ENCODE results near the gene ITGA4. TPM values are rescaled to one million over a fixed set of nuclear protein-coding genes. Genes with fewer than 3 reads are reported as not detected.

ITGA4 gene
- polyA plus RNA-seq, 1 experiment = 16.7 TPM

- CTCF ChIA-PET = interaction anchor here (0.6 to 4.3 kb wide), 45 partner anchors 9 to 1342 kb away, joined by 3 to 95 read pairs (median 4); partner anchors contain the start of gene ITGA4
- Histone ChIP-seq H3K4me3 (ENCODE audit: low read depth, low read length) (no peak overlapping the region), H3K27me3 (ENCODE audit: control insufficient read depth, insufficient read depth, low read length) (no peaks in the 10 kb centered on the region), H3K27ac (ENCODE audit: low read depth, low read length) (no peak overlapping the region), H3K9me3 (ENCODE audit: control insufficient read depth, insufficient read depth, low read length) (no peaks in the 10 kb centered on the region)
- POLR2A ChIA-PET = interaction anchor here (0.7 kb wide), 1 partner anchor 481 kb away, joined by 3 read pairs; no protein-coding TSS in a partner anchor
- TF ChIP-seq CTCF (IDR thresholded peaks at IDR 0.05; ENCODE audit: low read depth, low read length) = peak; percentile 88
- DNase-seq (ENCODE audit: low read depth, low spot score) = peak; percentile 20
Measured at GRCh38 chr2:181466661-181467576, 9.7 kb downstream of the ITGA4 start.

- no peak overlapping the region for H3K27ac ChIP-seq (ENCODE audit: low read depth, low read length)
- no peak overlapping the region for H3K4me3 ChIP-seq (ENCODE audit: low read depth, low read length)
- ChIA-PET CTCF (interaction anchor here (0.7 to 4.3 kb wide), 12 partner anchors 8 to 1343 kb away, joined by 3 to 95 read pairs (median 6); partner anchors contain the start of gene ITGA4), POLR2A (interaction anchor here (1.0 kb wide), 1 partner anchor 11 kb away, joined by 4 read pairs; the partner anchor contains the start of gene ITGA4)
- no peak for DNase-seq (ENCODE audit: low read depth, low spot score)
- H3K9me3 ChIP-seq (ENCODE audit: control insufficient read depth, insufficient read depth, low read length) = no peaks in the 10 kb centered on the region
- no peak for TF ChIP-seq CTCF (IDR thresholded peaks at IDR 0.05; ENCODE audit: low read depth, low read length)
- no peaks in the 10 kb centered on the region for H3K27me3 ChIP-seq (ENCODE audit: control insufficient read depth, insufficient read depth, low read length)
Measured at GRCh38 chr2:181467966-181468707, 11.0 kb downstream of the ITGA4 start.

- Histone ChIP-seq H3K4me3 (ENCODE audit: low read depth, low read length) (no peak overlapping the region), H3K9me3 (ENCODE audit: control insufficient read depth, insufficient read depth, low read length) (no peaks in the 10 kb centered on the region), H3K27ac (ENCODE audit: low read depth, low read length) (no peak overlapping the region), H3K27me3 (ENCODE audit: control insufficient read depth, insufficient read depth, low read length) (no peaks in the 10 kb centered on the region)
- TF ChIP-seq CTCF (IDR thresholded peaks at IDR 0.05; ENCODE audit: low read depth, low read length) = no peak
- no peak for DNase-seq (ENCODE audit: low read depth, low spot score)
- CTCF ChIA-PET = interaction anchor here (1.1 to 4.3 kb wide), 5 partner anchors 11 to 1344 kb away, joined by 3 to 95 read pairs (median 40); partner anchors contain the start of gene ITGA4
- POLR2A ChIA-PET = interaction anchor here (1.0 kb wide), 1 partner anchor 11 kb away, joined by 4 read pairs; the partner anchor contains the start of gene ITGA4
Measured at GRCh38 chr2:181468811-181469210, 11.6 kb downstream of the ITGA4 start.

- H3K4me3 ChIP-seq (ENCODE audit: low read depth, low read length) = no peak overlapping the region
- TF ChIP-seq CTCF (IDR thresholded peaks at IDR 0.05; ENCODE audit: low read depth, low read length) = no peak
- CTCF ChIA-PET = interaction anchor here (0.9 to 1.8 kb wide), 4 partner anchors 14 to 367 kb away, joined by 3 to 8 read pairs (median 6); partner anchors contain the start of gene ITGA4
- POLR2A ChIA-PET = no interaction called here
- no peak for DNase-seq (ENCODE audit: low read depth, low spot score)
- H3K27ac ChIP-seq (ENCODE audit: low read depth, low read length) = no peak overlapping the region
- no peaks in the 10 kb centered on the region for H3K9me3 ChIP-seq (ENCODE audit: control insufficient read depth, insufficient read depth, low read length)
- no peaks in the 10 kb centered on the region for H3K27me3 ChIP-seq (ENCODE audit: control insufficient read depth, insufficient read depth, low read length)
Measured at GRCh38 chr2:181471226-181471625, 14.0 kb downstream of the ITGA4 start.

Data from AG04450 (cell line).